Kidney (tissue), 14 donors: Measurements from ENCODE around the gene GALNT6. TPM values are rescaled to one million over a fixed set of nuclear protein-coding genes. Genes with fewer than 3 reads are reported as not detected.

ENCODE experiments used
- DNase-seq, 5 donors: peaks; one replicate each; pipeline ENCODE4 v3.0.0-alpha.2; 2013 to 2020
- FAIRE-seq: peaks from 2 replicates; lab custom pipeline; 2012; peaks lifted over from hg19 to GRCh38; lab: Jason Lieb, UNC
- H3K27ac ChIP-seq, 2 donors: one replicate each; pipeline ENCODE4 v1.7.0; 2013; ENCODE audit warnings: low read depth in 2 of 2, low read length in 2 of 2, inconsistent platforms in 1 of 2
- H3K27me3 ChIP-seq: one replicate; pipeline ENCODE4 v1.7.1; 2013; ENCODE audit warnings: low read length, inconsistent platforms; ENCODE audit not compliant: control insufficient read depth, insufficient read depth
- H3K36me3 ChIP-seq, 3 donors: one replicate each; pipeline versions ENCODE4 v1.7.0 to v1.7.1; 2013; ENCODE audit warnings: low read length in 3 of 3, control low read depth in 1 of 3, inconsistent platforms in 1 of 3; ENCODE audit not compliant: insufficient read depth in 3 of 3, control insufficient read depth in 2 of 3
- H3K4me1 ChIP-seq, 3 donors: one replicate each; pipeline versions ENCODE4 v1.7.0 to v1.7.1; 2013; ENCODE audit warnings: low read length in 3 of 3, inconsistent platforms in 1 of 3, low read depth in 1 of 3; ENCODE audit not compliant: control insufficient read depth in 2 of 3, insufficient read depth in 2 of 3
- H3K4me3 ChIP-seq, 3 donors: one replicate each; pipeline versions ENCODE4 v1.7.0 to v1.8.1; 2013; ENCODE audit warnings: low read length in 3 of 3, control low read depth in 1 of 3, inconsistent platforms in 1 of 3
- H3K9ac ChIP-seq, 3 donors: one replicate each; pipeline versions ENCODE4 v1.7.0 to v1.7.1; 2013; ENCODE audit warnings: low read length in 3 of 3, control low read depth in 1 of 3, inconsistent platforms in 1 of 3
- H3K9me3 ChIP-seq, 3 donors: one replicate each; pipeline versions ENCODE4 v1.7.0 to v1.7.1; 2013; ENCODE audit warnings: low read length in 3 of 3, control low read depth in 1 of 3, inconsistent platforms in 1 of 3; ENCODE audit not compliant: control insufficient read depth in 2 of 3, insufficient read depth in 1 of 3
- CTCF ChIP-seq: IDR thresholded peaks from 3 replicates; pipeline ENCODE4 v1.5.1; 2012; ENCODE audit warnings: mild to moderate bottlenecking, moderate library complexity, borderline replicate concordance; ENCODE audit not compliant: insufficient read depth; ENCODE audit errors: extremely low read depth
- intact Hi-C: fragments of 100-400 bp; cut with DNase I; formaldehyde crosslinking; loops from one replicate; pipeline ENCODE4 v1.11.1; 2022
- polyA plus RNA-seq: library from polyadenylated mRNA; stranded (reverse); fragments of 350-450 nt; fragmentation: Illumina TruSeq; extraction: RNeasy Lipid Tissue Mini Kit (QIAGEN cat#74804); gene quantifications from one replicate; pipeline ENCODE4 v1.2.3, GENCODE V29; 2014; ENCODE audit warnings: low read depth, low replicate concordance; ENCODE audit not compliant: insufficient read depth
- total RNA-seq: library from RNA; stranded (reverse); fragmentation: NEBNext Ultra II Directional; extraction: Animal tissue kit (Norgen Biotek cat#: 25700); gene quantifications from one replicate; pipeline ENCODE4 v1.2.1, GENCODE V29; 2021
- donor health status: control.
- donor health status: control.
- donor health status: control.
- donor health status: control.
- donor health status: control.
- donor health status: DM: yes; HTN: yes; CAD: no.
- donor health status: Normal renal cell carcinoma (clear cell type).

The GALNT6 gene
- total and polyA plus RNA-seq, 2 donors from 2014 or later, result 2.1 to 16.8 TPM

GRCh38 chr12:51345681-51346080 is 45.5 kb downstream of the GALNT6 start:
- H3K27ac ChIP-seq, result no peak overlapping the region
- FAIRE-seq, result no peak
- H3K4me3 ChIP-seq, result no peak overlapping the region
- H3K9ac ChIP-seq, result no peak overlapping the region
- intact Hi-C loops, result no loop called here
- H3K27me3 ChIP-seq, result no peaks in the 10 kb centered on the region
- no peak for DNase-seq
- peaks cover 0 to 4% (median 0%) of the 10 kb centered on the region in 3 donors for H3K4me1 ChIP-seq
- H3K9me3 ChIP-seq, result no peaks in the 10 kb centered on the region
- no peak for TF ChIP-seq CTCF
- H3K36me3 ChIP-seq, result no peaks in the 10 kb centered on the region

- H3K4me1 ChIP-seq, result peaks cover 0 to 4% (median 0%) of the 10 kb centered on the region in 3 donors
- FAIRE-seq (no peak), DNase-seq (no peak)
- H3K9ac ChIP-seq, result no peak overlapping the region
- no peaks in the 10 kb centered on the region for H3K36me3 ChIP-seq
- H3K9me3 ChIP-seq, result no peaks in the 10 kb centered on the region
- intact Hi-C loops, result no loop called here
- no peaks in the 10 kb centered on the region for H3K27me3 ChIP-seq
- H3K4me3 ChIP-seq, result no peak overlapping the region
- no peak overlapping the region for H3K27ac ChIP-seq
- no peak for TF ChIP-seq CTCF
These were observed 48.0 kb downstream of the GALNT6 start for GRCh38 chr12:51343201-51343600.

GRCh38 chr12:51342416-51342815 is 48.8 kb downstream of the GALNT6 start:
- Histone ChIP-seq H3K4me1 (peaks cover 0 to 4% (median 0%) of the 10 kb centered on the region in 3 donors), H3K27ac (no peak overlapping the region), H3K9me3 (no peaks in the 10 kb centered on the region), H3K4me3 (no peak overlapping the region), H3K27me3 (no peaks in the 10 kb centered on the region), H3K9ac (no peak overlapping the region), H3K36me3 (no peaks in the 10 kb centered on the region)
- DNase-seq, result no peak
- intact Hi-C loops, result no loop called here
- FAIRE-seq, result no peak
- TF ChIP-seq CTCF, result no peak
